GM19240 (cell line): Measurements from ENCODE around the gene ZNF586.
A peak's percentile ranks its signal among the peaks of the same experiment; 100 is the strongest.
"Not testable (repeated sequence)": the region's sequence is repeated elsewhere in the genome, so short reads cannot be mapped to it uniquely, and the experiment has no call there.

Source experiments
- DNase-seq: peaks from one replicate; pipeline ENCODE4 v3.0.0; 2011; ENCODE audit warnings: low spot score; ENCODE audit not compliant: insufficient read length

Gene ZNF586

DNA sequence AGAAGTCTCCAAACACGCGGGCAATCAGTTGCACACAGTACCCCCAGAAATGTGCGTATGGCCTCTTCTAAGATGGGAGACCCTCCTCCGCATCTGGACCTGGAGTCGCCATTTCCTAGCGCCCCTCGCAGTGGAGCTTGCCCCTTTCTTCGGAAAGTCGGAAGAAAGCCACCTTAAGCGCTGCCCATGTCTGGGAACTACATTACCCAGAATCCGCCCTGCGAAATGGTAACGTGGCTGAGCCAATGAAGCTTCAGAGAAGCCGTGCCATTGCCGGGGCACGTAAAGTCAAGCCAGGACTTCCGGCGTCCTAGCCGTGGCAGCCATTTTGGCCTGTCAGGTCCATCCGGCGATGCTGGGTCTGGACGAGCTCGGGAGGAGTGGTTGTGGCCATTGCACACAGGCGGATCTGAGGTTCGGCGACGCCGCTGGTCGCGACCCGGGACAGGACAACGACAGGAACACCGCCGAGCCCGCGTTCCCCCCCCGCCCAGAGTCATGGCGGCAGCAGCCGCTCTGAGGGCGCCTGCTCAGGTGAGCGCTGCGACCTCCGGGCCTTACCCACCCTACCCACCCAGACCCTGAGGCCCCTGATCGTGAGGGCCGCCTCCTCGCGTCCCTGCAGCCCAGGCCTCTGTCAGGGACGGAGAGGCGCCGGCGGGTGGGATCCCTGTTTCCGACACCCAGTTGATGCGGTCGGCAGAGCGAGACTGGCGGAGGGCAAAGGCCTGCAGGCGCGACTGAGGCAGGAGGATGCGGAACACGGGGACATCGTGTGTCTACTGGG lies at the start of gene ZNF586:
TSS of gene ZNF586 (plus strand) at position 332 of the 787 bp plus-strand sequence. CDS start at position 499, 167 bp downstream.
- peak; percentile 87 for DNase-seq

- DNase-seq = no peak
Measured at GRCh38 chr19:57719901-57720519, 49.5 kb upstream of the ZNF586 start.

GRCh38 chr19:57720878-57721277 lies 48.6 kb upstream of the ZNF586 start:
- DNase-seq = no peak

DNA sequence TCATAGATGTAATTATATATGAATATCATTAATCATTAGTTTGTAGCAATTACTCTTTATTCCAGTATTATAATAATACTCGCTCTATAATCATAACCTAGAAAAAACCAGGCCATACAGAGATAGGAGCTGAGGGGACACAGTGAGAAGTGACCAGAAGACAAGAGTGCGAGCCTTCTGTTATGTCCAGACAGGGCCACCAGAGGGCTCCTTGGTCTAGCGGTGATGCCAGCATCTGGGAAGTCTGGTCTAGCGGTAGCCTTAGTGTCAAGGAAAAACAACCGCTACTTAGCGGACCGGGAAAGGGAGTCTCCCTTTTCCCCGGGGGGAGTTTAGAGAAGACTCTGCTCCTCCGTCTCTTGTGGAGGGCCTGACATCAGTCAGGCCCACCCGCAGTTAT lies 31.2 kb upstream of the ZNF586 start:
- DNase-seq = not testable (repeated sequence)

GRCh38 chr19:57738770-57739169 lies 30.7 kb upstream of the ZNF586 start:
- DNase-seq = not testable (repeated sequence)

DNA sequence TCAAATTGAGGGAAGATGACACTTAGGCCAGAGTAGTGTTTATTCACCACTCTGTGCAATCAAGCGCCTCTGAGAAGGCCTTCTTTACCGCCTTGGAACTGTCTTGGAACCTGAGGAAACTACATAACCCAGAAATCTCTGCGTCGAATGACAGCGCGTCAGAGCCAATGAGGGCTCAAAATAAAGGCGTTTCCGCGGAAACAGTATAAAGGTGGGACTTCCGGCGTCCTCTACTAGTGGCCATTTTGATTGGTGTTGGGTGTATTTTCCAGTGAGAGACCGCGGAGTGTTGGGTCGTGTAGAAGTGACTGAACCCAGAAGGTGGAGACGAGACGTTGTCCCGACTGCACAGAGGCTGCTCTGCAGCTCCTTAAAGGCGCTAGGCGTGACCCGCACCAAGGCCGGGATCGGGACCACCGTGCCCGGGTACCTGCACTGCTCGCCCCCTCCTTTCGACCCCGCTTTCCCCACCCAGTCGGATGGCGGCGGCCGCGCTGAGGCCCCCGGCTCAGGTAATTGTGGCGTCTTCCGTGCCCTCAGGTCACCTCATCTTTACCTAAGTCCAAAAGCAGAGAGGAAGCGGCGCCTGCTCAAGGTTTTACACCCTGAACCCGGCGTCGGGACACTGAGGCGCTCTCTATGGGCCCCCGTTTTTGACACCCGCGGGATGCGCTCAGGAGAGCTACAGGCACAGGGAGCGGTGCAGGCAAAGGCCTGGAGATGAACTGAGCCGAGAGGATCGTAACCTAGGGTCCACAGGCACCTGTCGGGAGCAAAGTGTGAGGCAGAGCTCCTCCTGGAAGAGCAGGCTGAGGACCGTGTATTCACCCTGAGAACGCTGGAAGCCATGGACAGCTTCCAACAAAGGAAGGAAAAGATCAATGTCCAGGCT lies 22.6 kb upstream of the ZNF586 start, which contains the start of gene ZNF776:
TSS of gene ZNF776 (plus strand) at position 236 of the 892 bp plus-strand sequence. CDS start at position 480, 244 bp downstream.
- DNase-seq = peak; percentile 90

DNA sequence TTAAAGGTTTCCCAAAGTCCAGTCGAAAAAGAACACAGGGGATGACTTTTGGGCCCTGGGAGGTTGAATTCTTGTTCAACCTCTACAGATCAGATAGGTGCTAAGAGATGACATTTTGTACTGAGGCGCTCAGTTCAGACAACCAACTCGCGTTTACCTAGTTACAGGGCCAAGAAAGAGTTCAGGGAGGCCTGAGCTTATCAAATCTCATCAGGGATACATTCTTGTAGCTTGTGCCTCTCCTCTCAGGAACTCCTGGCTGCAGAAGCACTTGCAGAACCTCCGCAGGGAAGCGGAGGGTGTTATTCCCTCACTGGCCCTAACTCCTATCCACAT lies 22.0 kb upstream of the ZNF586 start:
- DNase-seq = no peak

GRCh38 chr19:57748029-57748428 lies 21.4 kb upstream of the ZNF586 start:
- no peak for DNase-seq

GRCh38 chr19:57754091-57754673 lies 15.3 kb upstream of the ZNF586 start:
- no peak for DNase-seq

GRCh38 chr19:57755031-57755430 lies 14.4 kb upstream of the ZNF586 start:
- DNase-seq = no peak

- no peak for DNase-seq
Measured at GRCh38 chr19:57757941-57758340, 11.5 kb upstream of the ZNF586 start.

DNA sequence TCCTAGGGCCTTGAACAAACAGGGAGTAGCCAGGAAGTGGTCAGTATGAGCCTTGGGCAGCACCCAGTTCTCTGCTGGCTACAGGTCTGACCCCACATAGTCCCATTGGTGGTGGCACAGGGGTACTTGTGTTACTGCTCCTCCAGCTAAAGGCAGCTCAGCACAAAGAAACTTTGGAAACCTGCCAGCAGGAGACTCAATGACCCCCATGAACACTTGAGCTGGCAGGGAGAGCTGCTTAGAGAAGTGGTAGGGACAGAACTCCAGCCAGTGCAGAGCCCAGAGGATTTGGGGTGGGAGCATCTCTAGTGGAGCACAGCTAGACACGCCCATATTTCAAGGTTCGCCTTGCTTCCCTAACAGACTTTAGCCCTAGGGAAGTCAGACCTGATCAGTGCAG lies 10.4 kb upstream of the ZNF586 start:
- DNase-seq = no peak

- DNase-seq = no peak
Measured at GRCh38 chr19:57771417-57771816, 1.9 kb downstream of the ZNF586 start.

- DNase-seq = no peak
Measured at GRCh38 chr19:57773488-57773887, 4.0 kb downstream of the ZNF586 start.

DNA sequence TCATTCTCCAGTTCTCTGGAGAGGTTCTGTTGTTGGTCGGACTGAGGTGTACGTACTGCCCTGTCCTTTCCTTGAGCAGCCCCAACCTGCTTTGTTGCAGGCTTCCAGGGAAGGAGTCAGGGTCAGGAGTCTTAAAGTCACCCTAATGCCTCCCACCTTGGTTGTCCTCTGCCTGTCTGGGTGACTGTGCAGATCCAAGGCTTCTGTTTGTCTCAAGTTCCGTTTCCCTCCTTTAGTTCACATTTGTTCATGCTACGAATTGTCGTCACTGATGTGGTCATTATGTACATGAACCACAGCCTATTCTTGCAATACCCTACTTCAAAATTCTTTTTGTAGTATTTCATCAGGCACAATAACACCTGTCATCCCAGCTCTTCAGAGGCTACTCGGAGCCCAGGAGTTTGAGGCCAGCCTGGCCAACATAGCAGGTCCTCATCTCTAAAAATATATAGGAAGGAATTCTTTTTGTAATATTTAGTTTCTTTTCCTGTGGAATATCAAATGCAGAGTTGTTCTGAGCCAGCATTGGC lies 7.4 kb downstream of the ZNF586 start:
- no peak for DNase-seq

GRCh38 chr19:57778336-57778735 lies 8.9 kb downstream of the ZNF586 start:
- no peak for DNase-seq

DNA sequence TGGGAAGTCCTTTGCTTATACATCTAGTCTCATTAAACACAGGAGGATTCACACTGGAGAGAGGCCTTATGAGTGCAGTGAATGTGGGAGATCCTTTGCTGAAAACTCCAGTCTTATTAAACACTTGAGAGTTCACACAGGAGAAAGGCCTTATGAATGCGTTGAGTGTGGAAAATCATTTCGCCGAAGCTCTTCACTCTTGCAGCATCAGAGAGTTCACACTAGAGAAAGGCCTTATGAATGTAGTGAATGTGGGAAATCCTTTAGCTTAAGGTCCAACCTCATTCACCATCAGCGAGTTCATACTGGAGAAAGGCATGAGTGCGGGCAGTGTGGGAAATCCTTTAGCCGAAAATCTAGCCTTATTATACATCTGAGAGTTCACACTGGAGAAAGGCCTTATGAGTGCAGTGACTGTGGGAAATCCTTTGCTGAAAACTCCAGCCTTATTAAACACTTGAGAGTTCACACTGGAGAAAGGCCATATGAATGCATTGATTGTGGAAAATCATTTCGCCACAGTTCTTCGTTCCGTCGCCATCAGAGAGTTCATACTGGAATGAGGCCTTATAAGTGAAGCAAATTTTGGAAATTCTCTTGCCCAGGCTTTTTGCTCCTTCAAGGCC lies 9.9 kb downstream of the ZNF586 start:
- DNase-seq = no peak

DNA sequence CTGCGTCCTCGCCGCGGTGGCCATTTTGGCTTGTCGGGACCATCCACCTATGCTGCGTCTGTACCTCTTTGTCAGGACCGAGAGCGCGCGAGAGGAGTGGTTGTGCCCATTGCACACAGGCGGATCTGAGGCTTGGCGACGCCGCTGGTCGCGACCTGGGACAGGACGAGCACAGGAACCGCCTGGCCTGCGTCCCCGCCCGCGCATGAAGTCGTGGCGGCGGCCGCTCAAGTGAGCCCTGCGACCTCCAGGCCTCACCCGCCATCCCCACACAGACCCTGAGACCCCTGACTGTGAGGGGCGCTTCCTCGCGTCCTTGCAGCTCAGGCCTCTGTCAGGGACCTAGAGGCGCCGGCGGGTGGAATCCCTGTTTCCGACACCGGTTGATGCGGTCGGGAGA lies 16.8 kb downstream of the ZNF586 start:
- DNase-seq = no peak

DNA sequence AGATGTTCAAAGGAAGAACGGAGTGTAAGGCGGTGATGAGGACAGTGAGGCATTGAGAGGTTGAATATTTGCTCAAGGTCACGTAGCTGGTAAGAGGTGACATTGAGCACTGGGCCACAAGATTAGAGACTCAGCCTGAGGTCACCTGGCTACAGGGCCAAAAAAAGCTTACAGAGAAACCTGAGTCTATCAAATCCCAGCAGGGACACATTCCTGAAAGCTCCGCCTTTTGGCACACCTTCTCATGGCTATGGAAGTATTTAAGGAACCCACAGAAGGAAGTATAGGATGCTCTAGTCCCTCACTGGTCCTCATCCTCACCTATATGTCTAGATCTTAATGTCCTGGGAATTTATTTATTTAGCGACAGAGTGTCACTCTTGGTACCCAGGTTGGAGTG lies 17.4 kb downstream of the ZNF586 start:
- no peak for DNase-seq

GRCh38 chr19:57788114-57788692 lies 18.7 kb downstream of the ZNF586 start:
- DNase-seq = no peak
